Neural cell (in vitro differentiated cells): ENCODE data around the gene PPIAL4G. TPM values are rescaled to one million over a fixed set of nuclear protein-coding genes. Genes with fewer than 3 reads are reported as not detected.
"Not testable (repeated sequence)": the region's sequence is repeated elsewhere in the genome, so short reads cannot be mapped to it uniquely, and the experiment has no call there.

ENCODE experiments used
- H2AFZ ChIP-seq: fragments of 200-600, 300-800 bp; sonication (generic), shearing (Covaris generic); 2 replicates; pipeline ENCODE4 v1.6.0; 2014; ENCODE audit warnings: low read depth, mild to moderate bottlenecking, antibody characterized with exemption, low read length, moderate library complexity
- H3F3A ChIP-seq: fragments of 200-600 bp; shearing (Covaris generic); 2 replicates; pipeline ENCODE4 v1.6.1; 2016; ENCODE audit warnings: mild to moderate bottlenecking, moderate library complexity, mixed read lengths, antibody characterized with exemption, low read length; ENCODE audit not compliant: insufficient read depth, poor library complexity, severe bottlenecking
- H3K27ac ChIP-seq: fragments of 200-600, 300-800 bp; sonication (generic), shearing (Covaris generic); 2 replicates; pipeline ENCODE4 v1.5.1; 2014; ENCODE audit warnings: mild to moderate bottlenecking, low read length, moderate library complexity
- H3K27me3 ChIP-seq: fragments of 300-800, 200-600 bp; sonication (generic), shearing (Covaris generic); 2 replicates; pipeline ENCODE4 v1.6.0; 2014; ENCODE audit warnings: mild to moderate bottlenecking, low read depth, low read length, moderate library complexity; ENCODE audit not compliant: insufficient read depth
- H3K36me3 ChIP-seq: fragments of 300-800, 200-600 bp; sonication (generic), shearing (Covaris generic); 2 replicates; pipeline ENCODE4 v1.5.1; 2014; ENCODE audit warnings: mild to moderate bottlenecking, antibody characterized with exemption, low read length, moderate library complexity; ENCODE audit not compliant: insufficient read depth
- H3K4me2 ChIP-seq: fragments of 300-800, 200-600 bp; sonication (generic), shearing (Covaris generic); 2 replicates; pipeline ENCODE4 v1.6.0; 2014; ENCODE audit warnings: mild to moderate bottlenecking, low read length
- H3K4me3 ChIP-seq: fragments of 300-800, 200-600 bp; sonication (generic), shearing (Covaris generic); 2 replicates; pipeline ENCODE4 v1.5.1; 2014; ENCODE audit warnings: mild to moderate bottlenecking, low read length, moderate library complexity
- H3K79me2 ChIP-seq: fragments of 200-600 bp; shearing (Covaris generic); replicated peaks from 2 replicates; pipeline ENCODE4 v1.6.0; 2014; ENCODE audit warnings: mild to moderate bottlenecking, low read length, moderate library complexity; ENCODE audit not compliant: insufficient read depth
- H3K9ac ChIP-seq: fragments of 300-800, 200-600 bp; sonication (generic), shearing (Covaris generic); 2 replicates; pipeline ENCODE4 v1.6.1; 2016; ENCODE audit warnings: mild to moderate bottlenecking, low read length, mixed read lengths
- H3K9me2 ChIP-seq: fragments of 200-600 bp; shearing (Covaris generic); 2 replicates; pipeline ENCODE4 v1.6.1; 2016; ENCODE audit warnings: mild to moderate bottlenecking, low read length, mixed read lengths; ENCODE audit not compliant: insufficient read depth
- H3K9me3 ChIP-seq: fragments of 200-600, 300-800 bp; sonication (generic), shearing (Covaris generic); 2 replicates; pipeline ENCODE4 v1.6.1; 2016; ENCODE audit warnings: mild to moderate bottlenecking, mixed run types, low read length, moderate library complexity, mixed read lengths
- H4K20me1 ChIP-seq: fragments of 200-600 bp; shearing (Covaris generic); 2 replicates; pipeline ENCODE4 v1.6.1; 2016; ENCODE audit warnings: mild to moderate bottlenecking, mixed run types; ENCODE audit not compliant: insufficient read depth
- EP300 ChIP-seq: fragments of 450-650 bp; conservative IDR thresholded peaks from 2 replicates; pipeline ENCODE4 v1.6.1; 2014; ENCODE audit warnings: antibody characterized with exemption, mild to moderate bottlenecking, moderate library complexity; ENCODE audit not compliant: poor library complexity, severe bottlenecking
- EZH2 ChIP-seq: fragments of 200-600, 300-800 bp; shearing (Covaris generic), sonication (generic); IDR thresholded peaks from 2 replicates; pipeline ENCODE4 v1.6.1; 2014; ENCODE audit warnings: antibody characterized with exemption, low read length, borderline replicate concordance, mild to moderate bottlenecking; ENCODE audit not compliant: insufficient read depth, poor library complexity, severe bottlenecking
- MXI1 ChIP-seq: fragments of 450-650 bp; conservative IDR thresholded peaks from 2 replicates; pipeline ENCODE4 v1.6.1; 2014; ENCODE audit warnings: antibody characterized with exemption, mild to moderate bottlenecking; ENCODE audit not compliant: poor library complexity, severe bottlenecking
- POLR2AphosphoS5 ChIP-seq: IDR thresholded peaks from 2 replicates; pipeline ENCODE4 v1.6.1; 2012
- RAD21 ChIP-seq: fragments of 450-650 bp; conservative IDR thresholded peaks from 2 replicates; pipeline ENCODE4 v1.6.1; 2014; ENCODE audit warnings: antibody characterized with exemption, mild to moderate bottlenecking, moderate library complexity
- SMC3 ChIP-seq: fragments of 450-650 bp; conservative IDR thresholded peaks from 2 replicates; pipeline ENCODE4 v1.6.1; 2014; ENCODE audit warnings: antibody characterized with exemption, mild to moderate bottlenecking, moderate library complexity; ENCODE audit not compliant: poor library complexity
- TAF1 ChIP-seq: IDR thresholded peaks from 2 replicates; pipeline ENCODE4 v1.6.1; 2012; ENCODE audit warnings: low read depth
- polyA plus RNA-seq: library from polyadenylated mRNA; depleted of rRNA; stranded (reverse); fragments of >200 nt; gene quantifications from 2 replicates; pipeline ENCODE4 v1.2.3, GENCODE V29; 2014
- small RNA-seq, 3 experiments: library from RNA; depleted of rRNA; stranded (forward); fragments of <200 nt; gene quantifications; one replicate each; pipeline ENCODE3, GENCODE V24; 2012
- TF ChIP-seq, protein P1 (sequence below): fragments of 450-650 bp; IDR thresholded peaks from 2 replicates; pipeline ENCODE4 v1.5.1; 2014; ENCODE audit warnings: antibody characterized with exemption, mild to moderate bottlenecking, moderate library complexity; ENCODE audit not compliant: poor library complexity, severe bottlenecking
- TF ChIP-seq, protein P2 (sequence below): IDR thresholded peaks from 2 replicates; pipeline ENCODE4 v1.6.1; 2012; ENCODE audit warnings: borderline replicate concordance

PPIAL4G gene
- polyA plus RNA-seq, 1 donor from 2014 or later, result not detected

DNA sequence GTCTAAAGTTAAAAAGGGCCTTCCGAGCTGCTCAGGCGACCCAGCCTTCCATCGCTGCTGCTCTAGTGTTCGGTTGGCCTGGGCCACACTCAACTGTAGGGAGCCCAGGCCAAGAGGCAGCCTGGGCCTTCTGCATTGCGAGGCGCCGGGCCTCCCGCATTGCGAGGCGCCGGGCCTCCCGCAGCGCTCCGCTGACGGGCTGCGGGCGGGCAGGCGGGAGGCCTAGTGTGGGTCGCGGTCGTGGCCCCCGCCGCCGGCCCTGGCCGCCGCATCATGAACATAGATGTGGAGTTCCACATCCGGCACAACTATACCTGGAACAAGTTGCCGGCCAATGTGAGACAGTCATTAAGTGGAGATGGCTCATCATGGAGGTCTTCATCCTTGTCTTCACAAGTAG is 48.3 kb downstream of the PPIAL4G start:
- TF ChIP-seq, protein P1, sequence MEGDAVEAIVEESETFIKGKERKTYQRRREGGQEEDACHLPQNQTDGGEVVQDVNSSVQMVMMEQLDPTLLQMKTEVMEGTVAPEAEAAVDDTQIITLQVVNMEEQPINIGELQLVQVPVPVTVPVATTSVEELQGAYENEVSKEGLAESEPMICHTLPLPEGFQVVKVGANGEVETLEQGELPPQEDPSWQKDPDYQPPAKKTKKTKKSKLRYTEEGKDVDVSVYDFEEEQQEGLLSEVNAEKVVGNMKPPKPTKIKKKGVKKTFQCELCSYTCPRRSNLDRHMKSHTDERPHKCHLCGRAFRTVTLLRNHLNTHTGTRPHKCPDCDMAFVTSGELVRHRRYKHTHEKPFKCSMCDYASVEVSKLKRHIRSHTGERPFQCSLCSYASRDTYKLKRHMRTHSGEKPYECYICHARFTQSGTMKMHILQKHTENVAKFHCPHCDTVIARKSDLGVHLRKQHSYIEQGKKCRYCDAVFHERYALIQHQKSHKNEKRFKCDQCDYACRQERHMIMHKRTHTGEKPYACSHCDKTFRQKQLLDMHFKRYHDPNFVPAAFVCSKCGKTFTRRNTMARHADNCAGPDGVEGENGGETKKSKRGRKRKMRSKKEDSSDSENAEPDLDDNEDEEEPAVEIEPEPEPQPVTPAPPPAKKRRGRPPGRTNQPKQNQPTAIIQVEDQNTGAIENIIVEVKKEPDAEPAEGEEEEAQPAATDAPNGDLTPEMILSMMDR, result no peak
- no peak for TF ChIP-seq EP300
- no peak for TF ChIP-seq RAD21
- TF ChIP-seq TAF1, result no peak
- TF ChIP-seq EZH2, result no peak
- TF ChIP-seq MXI1, result no peak
- TF ChIP-seq, protein P2, sequence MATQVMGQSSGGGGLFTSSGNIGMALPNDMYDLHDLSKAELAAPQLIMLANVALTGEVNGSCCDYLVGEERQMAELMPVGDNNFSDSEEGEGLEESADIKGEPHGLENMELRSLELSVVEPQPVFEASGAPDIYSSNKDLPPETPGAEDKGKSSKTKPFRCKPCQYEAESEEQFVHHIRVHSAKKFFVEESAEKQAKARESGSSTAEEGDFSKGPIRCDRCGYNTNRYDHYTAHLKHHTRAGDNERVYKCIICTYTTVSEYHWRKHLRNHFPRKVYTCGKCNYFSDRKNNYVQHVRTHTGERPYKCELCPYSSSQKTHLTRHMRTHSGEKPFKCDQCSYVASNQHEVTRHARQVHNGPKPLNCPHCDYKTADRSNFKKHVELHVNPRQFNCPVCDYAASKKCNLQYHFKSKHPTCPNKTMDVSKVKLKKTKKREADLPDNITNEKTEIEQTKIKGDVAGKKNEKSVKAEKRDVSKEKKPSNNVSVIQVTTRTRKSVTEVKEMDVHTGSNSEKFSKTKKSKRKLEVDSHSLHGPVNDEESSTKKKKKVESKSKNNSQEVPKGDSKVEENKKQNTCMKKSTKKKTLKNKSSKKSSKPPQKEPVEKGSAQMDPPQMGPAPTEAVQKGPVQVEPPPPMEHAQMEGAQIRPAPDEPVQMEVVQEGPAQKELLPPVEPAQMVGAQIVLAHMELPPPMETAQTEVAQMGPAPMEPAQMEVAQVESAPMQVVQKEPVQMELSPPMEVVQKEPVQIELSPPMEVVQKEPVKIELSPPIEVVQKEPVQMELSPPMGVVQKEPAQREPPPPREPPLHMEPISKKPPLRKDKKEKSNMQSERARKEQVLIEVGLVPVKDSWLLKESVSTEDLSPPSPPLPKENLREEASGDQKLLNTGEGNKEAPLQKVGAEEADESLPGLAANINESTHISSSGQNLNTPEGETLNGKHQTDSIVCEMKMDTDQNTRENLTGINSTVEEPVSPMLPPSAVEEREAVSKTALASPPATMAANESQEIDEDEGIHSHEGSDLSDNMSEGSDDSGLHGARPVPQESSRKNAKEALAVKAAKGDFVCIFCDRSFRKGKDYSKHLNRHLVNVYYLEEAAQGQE, result no peak
- no peak for TF ChIP-seq SMC3
- no peak for TF ChIP-seq POLR2AphosphoS5
- no peaks in the 10 kb centered on the region for H3K36me3 ChIP-seq
- no peaks in the 10 kb centered on the region for H3K27me3 ChIP-seq
- H3K9me2 ChIP-seq, result no peaks in the 10 kb centered on the region
- no peaks in the 10 kb centered on the region for H4K20me1 ChIP-seq
- no peaks in the 10 kb centered on the region for H3K79me2 ChIP-seq
- H2AFZ ChIP-seq, result no peak overlapping the region
- H3K9me3 ChIP-seq, result no peaks in the 10 kb centered on the region
- H3K4me2 ChIP-seq, result no peak overlapping the region
- H3K27ac ChIP-seq, result no peak overlapping the region
- no peaks in the 10 kb centered on the region for H3F3A ChIP-seq
- H3K9ac ChIP-seq, result no peak overlapping the region
- H3K4me3 ChIP-seq, result no peak overlapping the region

DNA sequence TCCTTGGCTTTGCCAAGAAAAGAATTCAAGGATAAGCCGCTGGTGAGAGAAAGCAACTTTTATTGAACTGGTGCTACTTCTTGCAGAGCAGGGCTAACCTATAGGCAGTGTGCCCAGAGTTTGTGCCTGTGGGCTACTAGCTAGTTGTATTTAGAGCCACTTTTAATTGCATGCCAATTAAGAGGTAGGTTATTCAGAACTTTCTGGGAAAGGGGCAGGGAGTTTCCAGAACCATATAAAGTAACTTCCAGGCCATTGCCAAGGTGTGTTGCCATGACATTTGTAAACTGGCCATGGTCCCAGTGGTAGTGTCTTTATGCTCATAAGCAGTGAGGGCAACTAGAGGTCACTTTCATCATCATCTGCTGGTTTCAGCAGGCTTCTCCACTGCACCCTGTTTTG is 50.2 kb downstream of the PPIAL4G start:
- not testable (repeated sequence) for H3K9ac ChIP-seq, H2AFZ ChIP-seq, H3K4me3 ChIP-seq, H3K9me2 ChIP-seq, H3K79me2 ChIP-seq, H3K27ac ChIP-seq, H3K4me2 ChIP-seq, H4K20me1 ChIP-seq, H3K27me3 ChIP-seq, H3F3A ChIP-seq, H3K9me3 ChIP-seq, H3K36me3 ChIP-seq

Small RNAs within 50 kb of the gene (small RNA-seq; reads per million reads assigned to genes)
- gene RF00003, result 2.7 to 44.1 (median 7.2) reads per million in 3 experiments

Other genes starting within 250 kb of the PPIAL4G start
- gene NBPF14, start 112.7 kb upstream of the PPIAL4G start, polyA plus RNA-seq, result 1.4 and 1.6 TPM in 2 replicates